MM.1S (cell line): ENCODE data around the gene E2F2.
"Not testable (repeated sequence)": the region's sequence is repeated elsewhere in the genome, so short reads cannot be mapped to it uniquely, and the experiment has no call there.

ENCODE experiments used
- CTCF ChIP-seq: fragments of 300-600 bp; sonication (generic); IDR thresholded peaks from 2 replicates; pipeline ENCODE4 v1.5.1; 2016; ENCODE audit warnings: antibody characterized with exemption, low read length, mixed read lengths
- EZH2 ChIP-seq: fragments of 300-600 bp; sonication (generic); optimal IDR thresholded peaks from 2 replicates; pipeline ENCODE3; 2017; ENCODE audit warnings: low read depth, mild to moderate bottlenecking, antibody characterized with exemption, low read length, mixed read lengths
- EZH2phosphoT487 ChIP-seq: fragments of 300-600 bp; sonication (generic); IDR thresholded peaks from 2 replicates; pipeline ENCODE4 v1.6.1; 2018; ENCODE audit warnings: antibody characterized with exemption, low read length

GRCh38 chr1:23492776-23493175 lies 38.3 kb downstream of the E2F2 start:
- not testable (repeated sequence) for TF ChIP-seq CTCF, EZH2, EZH2phosphoT487
